ENCODE results near the gene TM4SF18. TPM values are rescaled to one million over a fixed set of nuclear protein-coding genes. Genes with fewer than 3 reads are reported as not detected.

TM4SF18 gene
- polyA plus RNA-seq, 1 of the 3 experiments (the other 2 are of a cell fraction): 0.30 TPM

GRCh38 chr3:149306751-149307434, 26.5 kb downstream of the TM4SF18 start:
- ChIA-PET POLR2A (no interaction called here), CTCF (no interaction called here)
- Histone ChIP-seq H3K4me1 (ENCODE audit: control insufficient read depth in 1 of 2, insufficient read depth in 2 of 2, low read depth in 1 of 2, low read length in 1 of 2) (no peaks in the 10 kb centered on the region), H3K4me3 (ENCODE audit: low read depth in 2 of 2, low read length in 1 of 2) (no peak overlapping the region), H3F3A (replicated peaks; ENCODE audit: insufficient read depth) (peaks cover 5% of the 10 kb centered on the region), H3K79me2 (ENCODE audit: insufficient read depth) (no peaks in the 10 kb centered on the region), H2AFZ (ENCODE audit: low read depth) (no peak overlapping the region), H3K27me3 (ENCODE audit: insufficient read depth) (no peaks in the 10 kb centered on the region), H3K9me3 (peaks cover 4% of the 10 kb centered on the region), H3K36me3 (replicated peaks in 1 of 2; ENCODE audit: control insufficient read depth in 1 of 2, insufficient read depth in 2 of 2, low read length in 1 of 2) (no peaks in the 10 kb centered on the region), H3K27ac (ENCODE audit: low read depth in 2 of 2, low read length in 1 of 2) (no peak overlapping the region), H3K4me2 (no peak overlapping the region), H4K20me1 (ENCODE audit: insufficient read depth) (no peaks in the 10 kb centered on the region), H3K9ac (no peak overlapping the region), H3K9me2 (no peaks in the 10 kb centered on the region)
- WGBS (ENCODE audit: low lambda C conversion rate): 88% methylated on average over 2 of the region's 2 CpGs
- no peak for DNase-seq
- TF ChIP-seq FOXM1 (IDR thresholded peaks at IDR 0.05; ENCODE audit: low read depth) (no peak), RAD21 (IDR thresholded peaks at IDR 0.05; ENCODE audit: low read length) (no peak)

GRCh38 chr3:149305376-149305775, 28.1 kb downstream of the TM4SF18 start:
- POLR2A ChIA-PET: no interaction called here
- Histone ChIP-seq H4K20me1 (ENCODE audit: insufficient read depth) (no peaks in the 10 kb centered on the region), H3K9ac (no peak overlapping the region), H3K4me2 (no peak overlapping the region), H3K4me1 (ENCODE audit: control insufficient read depth in 1 of 2, insufficient read depth in 2 of 2, low read depth in 1 of 2, low read length in 1 of 2) (peaks cover 0 to 4% of the 10 kb centered on the region in 2 experiments; a peak in 1 of 4 replicates), H3K4me3 (ENCODE audit: low read depth in 2 of 2, low read length in 1 of 2) (no peak overlapping the region), H3F3A (replicated peaks; ENCODE audit: insufficient read depth) (peaks cover 10% of the 10 kb centered on the region), H3K9me2 (no peaks in the 10 kb centered on the region), H3K36me3 (replicated peaks in 1 of 2; ENCODE audit: control insufficient read depth in 1 of 2, insufficient read depth in 2 of 2, low read length in 1 of 2) (no peaks in the 10 kb centered on the region), H3K9me3 (no peaks in the 10 kb centered on the region), H3K79me2 (ENCODE audit: insufficient read depth) (no peaks in the 10 kb centered on the region), H3K27me3 (ENCODE audit: insufficient read depth) (no peaks in the 10 kb centered on the region), H2AFZ (ENCODE audit: low read depth) (no peak overlapping the region), H3K27ac (ENCODE audit: low read depth in 2 of 2, low read length in 1 of 2) (no peak overlapping the region)
- no peak for TF ChIP-seq RCOR1 (IDR thresholded peaks at IDR 0.05; ENCODE audit: low read length)
- no peak for TF ChIP-seq RFX5 (IDR thresholded peaks at IDR 0.05; ENCODE audit: low read length)
- TF ChIP-seq PBX3 (IDR thresholded peaks at IDR 0.05): no peak
- no peak for TF ChIP-seq JUND (IDR thresholded peaks at IDR 0.05)
- TF ChIP-seq MAX (IDR thresholded peaks at IDR 0.05; ENCODE audit: low read depth): no peak
- no peak for TF ChIP-seq MXI1 (IDR thresholded peaks at IDR 0.05; ENCODE audit: low read depth, low read length)
- TF ChIP-seq FOSL2 (IDR thresholded peaks at IDR 0.05; ENCODE audit: borderline replicate concordance, low read depth): no peak
- TF ChIP-seq GABPA (IDR thresholded peaks at IDR 0.05; ENCODE audit: low read depth): no peak
- TF ChIP-seq SIN3A (IDR thresholded peaks at IDR 0.05; ENCODE audit: borderline replicate concordance, low read depth, low read length): no peak
- no peak for TF ChIP-seq SMC3 (IDR thresholded peaks at IDR 0.05; ENCODE audit: low read depth, low read length)
- TF ChIP-seq RXRA (IDR thresholded peaks at IDR 0.05; ENCODE audit: borderline replicate concordance, low read depth): no peak
- TF ChIP-seq MEF2A (IDR thresholded peaks at IDR 0.05; ENCODE audit: borderline replicate concordance, low read depth): no peak
- no peak for TF ChIP-seq NRF1 (IDR thresholded peaks at IDR 0.05; ENCODE audit: low read depth, low read length)
- TF ChIP-seq GATA2 (CRISPR knock-in tag; IDR thresholded peaks at IDR 0.05): no peak
- no peak for TF ChIP-seq EP300 (IDR thresholded peaks at IDR 0.05; ENCODE audit: borderline replicate concordance in 1 of 2, low read depth in 1 of 2, low read length in 1 of 2)
- no peak for DNase-seq
- WGBS (ENCODE audit: low lambda C conversion rate): 98% methylated on average over 2 of the region's 2 CpGs
- CTCF ChIA-PET: interaction anchor here (1.8 kb wide), 1 partner anchor 185 kb away, joined by 4 read pairs; no protein-coding TSS in a partner anchor
